ENCODE data around the gene ATAD1.
A peak's percentile ranks its signal among the peaks of the same experiment; 100 is the strongest.

Gene ATAD1

GRCh38 chr10:87705339-87705738, 112.7 kb downstream of the ATAD1 start:
- no peaks in the 10 kb centered on the region for H3K27me3 ChIP-seq (replicated peaks; ENCODE audit: control insufficient read depth, insufficient read depth, low read length)
- no peak overlapping the region for H3K9ac ChIP-seq (ENCODE audit: low read length)
- H3K9me3 ChIP-seq (ENCODE audit: control insufficient read depth, low read length), result no peaks in the 10 kb centered on the region
- peaks cover 10% of the 10 kb centered on the region for H3K36me3 ChIP-seq (ENCODE audit: control insufficient read depth, insufficient read depth, low read length, severe bottlenecking)
- peaks cover 52% of the 10 kb centered on the region for H3K4me1 ChIP-seq (ENCODE audit: control insufficient read depth, insufficient read depth, low read length)
- DNase-seq (ENCODE audit: low read depth), result peak; percentile 66
- H3K4me3 ChIP-seq (ENCODE audit: low read length), result no peak overlapping the region

GRCh38 chr10:87703771-87704170, 114.3 kb downstream of the ATAD1 start:
- no peaks in the 10 kb centered on the region for H3K9me3 ChIP-seq (ENCODE audit: control insufficient read depth, low read length)
- no peak overlapping the region for H3K9ac ChIP-seq (ENCODE audit: low read length)
- peaks cover 6% of the 10 kb centered on the region for H3K36me3 ChIP-seq (ENCODE audit: control insufficient read depth, insufficient read depth, low read length, severe bottlenecking)
- peak; percentile 49 for DNase-seq (ENCODE audit: low read depth)
- H3K4me1 ChIP-seq (ENCODE audit: control insufficient read depth, insufficient read depth, low read length), result peaks cover 44% of the 10 kb centered on the region
- H3K27me3 ChIP-seq (replicated peaks; ENCODE audit: control insufficient read depth, insufficient read depth, low read length), result no peaks in the 10 kb centered on the region
- H3K4me3 ChIP-seq (ENCODE audit: low read length), result no peak overlapping the region

- Histone ChIP-seq H3K36me3 (ENCODE audit: control insufficient read depth, insufficient read depth, low read length, severe bottlenecking) (peaks cover 6% of the 10 kb centered on the region), H3K27me3 (replicated peaks; ENCODE audit: control insufficient read depth, insufficient read depth, low read length) (no peaks in the 10 kb centered on the region), H3K4me1 (ENCODE audit: control insufficient read depth, insufficient read depth, low read length) (peaks cover 37% of the 10 kb centered on the region), H3K9me3 (ENCODE audit: control insufficient read depth, low read length) (no peaks in the 10 kb centered on the region), H3K4me3 (ENCODE audit: low read length) (no peak overlapping the region), H3K9ac (ENCODE audit: low read length) (no peak overlapping the region)
- no peak for DNase-seq (ENCODE audit: low read depth)
Observed at GRCh38 chr10:87702973-87703294, 115.1 kb downstream of the ATAD1 start.

- no peaks in the 10 kb centered on the region for H3K27me3 ChIP-seq (replicated peaks; ENCODE audit: control insufficient read depth, insufficient read depth, low read length)
- no peaks in the 10 kb centered on the region for H3K9me3 ChIP-seq (ENCODE audit: control insufficient read depth, low read length)
- no peak for DNase-seq (ENCODE audit: low read depth)
- peaks cover 6% of the 10 kb centered on the region for H3K36me3 ChIP-seq (ENCODE audit: control insufficient read depth, insufficient read depth, low read length, severe bottlenecking)
- H3K4me1 ChIP-seq (ENCODE audit: control insufficient read depth, insufficient read depth, low read length), result peaks cover 36% of the 10 kb centered on the region
- H3K9ac ChIP-seq (ENCODE audit: low read length), result no peak overlapping the region
- H3K4me3 ChIP-seq (ENCODE audit: low read length), result no peak overlapping the region
Observed at GRCh38 chr10:87702260-87702972, 115.6 kb downstream of the ATAD1 start.
